Measurements from ENCODE around the gene ADAMTS16. TPM values are rescaled to one million over a fixed set of nuclear protein-coding genes. Genes with fewer than 3 reads are reported as not detected.

The ADAMTS16 gene
- total RNA-seq, 2 experiments from 2014 or later: not detected

DNA sequence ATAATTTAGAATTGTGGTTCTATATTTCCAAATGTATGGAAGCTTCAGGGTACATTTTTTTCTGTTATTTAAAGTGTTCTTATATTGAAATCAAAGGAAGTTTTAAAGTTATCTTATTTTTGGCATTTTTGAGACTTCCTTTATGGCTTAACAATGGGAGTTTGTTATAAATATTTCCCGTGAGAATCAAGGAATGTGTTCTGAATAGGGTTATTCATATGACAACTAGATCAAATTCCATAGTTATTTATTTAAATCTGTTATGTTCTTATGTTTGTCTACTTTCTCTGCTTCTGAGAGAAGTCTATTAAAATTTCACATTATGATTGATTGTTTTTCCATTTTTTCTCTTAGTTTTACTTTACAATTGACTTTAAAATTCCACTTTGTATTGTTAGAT lies 135.1 kb downstream of the ADAMTS16 start:
- Mint-ChIP-seq H3K36me3 (ENCODE audit: low read depth) (no peaks in the 10 kb centered on the region), H3K27me3 (no peaks in the 10 kb centered on the region), H3K27ac (no peak overlapping the region), H3K4me1 (no peaks in the 10 kb centered on the region), H3K9me3 (no peaks in the 10 kb centered on the region), H3K4me3 (no peak overlapping the region)
- ChIA-PET POLR2A (no interaction called here), CTCF (interaction anchor here (0.7 kb wide), 1 partner anchor 454 kb away, joined by 5 read pairs; no protein-coding TSS in a partner anchor)
- DNase-seq: no peak

DNA sequence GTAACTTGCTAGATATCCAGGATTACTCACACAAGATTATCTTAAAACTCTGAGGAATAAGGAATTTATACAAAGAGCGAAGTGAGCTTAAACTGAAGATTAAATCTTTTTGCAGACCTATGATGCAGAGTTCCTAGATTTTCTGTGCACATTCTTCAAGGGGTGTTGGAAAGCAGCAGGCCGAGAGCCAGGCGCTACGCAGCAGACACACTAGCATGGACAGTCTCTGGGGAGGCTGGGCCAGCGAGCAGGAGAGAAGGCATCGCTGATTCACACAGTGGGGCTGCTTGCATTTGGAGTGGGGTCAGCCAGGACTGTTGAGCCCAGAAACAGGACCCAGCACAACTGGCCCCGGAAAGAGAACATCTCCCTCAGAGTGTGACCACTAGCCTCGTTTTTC lies 136.3 kb downstream of the ADAMTS16 start:
- Mint-ChIP-seq H3K4me1 (no peaks in the 10 kb centered on the region), H3K27ac (no peak overlapping the region), H3K27me3 (no peaks in the 10 kb centered on the region), H3K36me3 (ENCODE audit: low read depth) (no peaks in the 10 kb centered on the region), H3K9me3 (no peaks in the 10 kb centered on the region), H3K4me3 (no peak overlapping the region)
- ChIA-PET POLR2A (no interaction called here), CTCF (no interaction called here)
- DNase-seq: no peak

GRCh38 chr5:5276951-5277517 lies 136.9 kb downstream of the ADAMTS16 start:
- Mint-ChIP-seq H3K4me3 (no peak overlapping the region), H3K36me3 (ENCODE audit: low read depth) (no peaks in the 10 kb centered on the region), H3K27ac (no peak overlapping the region), H3K9me3 (no peaks in the 10 kb centered on the region), H3K27me3 (no peaks in the 10 kb centered on the region), H3K4me1 (no peaks in the 10 kb centered on the region)
- DNase-seq: no peak
- CTCF ChIA-PET: no interaction called here
- POLR2A ChIA-PET: no interaction called here

DNA sequence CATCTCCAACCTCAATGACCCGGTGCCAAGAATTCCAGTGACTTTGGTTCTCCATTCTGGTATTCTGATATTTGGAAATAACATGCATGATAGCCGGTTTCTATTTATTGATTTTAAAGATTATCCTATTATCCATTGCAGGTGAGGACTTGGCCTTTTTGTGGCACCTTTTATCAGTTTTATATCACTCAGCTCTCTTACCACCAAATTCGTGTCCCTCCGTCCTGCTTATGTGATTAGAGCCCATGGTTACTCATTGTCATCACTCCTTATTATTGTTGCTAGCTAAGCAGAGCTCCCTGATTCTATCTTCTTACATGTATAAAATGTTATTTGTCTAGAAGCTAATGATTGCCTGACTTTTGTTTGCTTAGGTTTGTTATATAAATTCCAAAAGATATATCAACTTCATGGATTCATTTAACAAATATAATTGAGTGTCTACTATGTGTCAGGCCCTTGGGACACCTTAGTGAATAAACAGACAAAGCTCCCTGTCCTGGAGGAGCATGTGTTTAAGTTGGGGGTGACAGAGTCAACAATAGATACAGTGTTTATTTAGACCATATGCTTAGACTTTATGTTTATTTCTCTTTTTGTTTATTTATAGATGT lies 138.2 kb downstream of the ADAMTS16 start:
- H3K27ac Mint-ChIP-seq: no peak overlapping the region
- no peak overlapping the region for H3K4me3 Mint-ChIP-seq
- CTCF ChIA-PET: no interaction called here
- peaks cover 4% of the 10 kb centered on the region for H3K9me3 Mint-ChIP-seq
- DNase-seq: no peak
- no peaks in the 10 kb centered on the region for H3K27me3 Mint-ChIP-seq
- H3K36me3 Mint-ChIP-seq (ENCODE audit: low read depth): no peaks in the 10 kb centered on the region
- H3K4me1 Mint-ChIP-seq: no peaks in the 10 kb centered on the region
- POLR2A ChIA-PET: no interaction called here

DNA sequence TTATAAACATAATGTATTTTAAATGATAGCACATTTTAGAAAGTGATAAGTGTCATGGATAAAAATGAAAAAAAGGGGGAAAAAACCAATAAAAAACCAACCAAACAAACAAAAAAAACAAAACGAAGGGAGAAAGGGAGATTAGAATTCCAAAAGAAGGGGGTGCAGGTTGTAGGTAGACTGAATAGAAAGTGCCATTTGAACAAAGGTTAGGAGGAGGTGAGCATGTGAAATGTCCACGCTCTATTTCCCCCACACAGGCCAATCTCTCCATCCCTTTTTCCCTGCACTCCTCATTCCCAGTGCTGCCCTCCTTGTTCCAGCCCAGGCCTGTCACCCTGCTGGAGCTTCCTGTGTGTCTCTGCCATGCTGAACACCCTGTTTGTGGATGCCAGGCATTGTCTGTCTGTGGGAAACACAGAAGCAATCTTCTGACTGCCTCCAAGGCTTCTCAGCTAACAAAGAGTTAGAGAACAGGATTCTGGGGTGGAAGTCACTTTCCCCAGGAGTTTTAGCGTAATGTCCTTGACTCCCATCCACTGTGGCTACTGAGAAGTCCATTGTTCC lies 138.8 kb downstream of the ADAMTS16 start:
- CTCF ChIA-PET: no interaction called here
- Mint-ChIP-seq H3K27me3 (no peaks in the 10 kb centered on the region), H3K9me3 (peaks cover 4% of the 10 kb centered on the region)

GRCh38 chr5:5285906-5286305 lies 145.8 kb downstream of the ADAMTS16 start:
- H3K36me3 Mint-ChIP-seq (ENCODE audit: low read depth): no peaks in the 10 kb centered on the region
- POLR2A ChIA-PET: no interaction called here

More for the DNA sequence above, 138.8 kb downstream of the ADAMTS16 start:
- Mint-ChIP-seq H3K27ac (no peak overlapping the region), H3K36me3 (ENCODE audit: low read depth) (no peaks in the 10 kb centered on the region), H3K4me1 (no peaks in the 10 kb centered on the region), H3K4me3 (no peak overlapping the region)
- POLR2A ChIA-PET: no interaction called here
- no peak for DNase-seq

DNA sequence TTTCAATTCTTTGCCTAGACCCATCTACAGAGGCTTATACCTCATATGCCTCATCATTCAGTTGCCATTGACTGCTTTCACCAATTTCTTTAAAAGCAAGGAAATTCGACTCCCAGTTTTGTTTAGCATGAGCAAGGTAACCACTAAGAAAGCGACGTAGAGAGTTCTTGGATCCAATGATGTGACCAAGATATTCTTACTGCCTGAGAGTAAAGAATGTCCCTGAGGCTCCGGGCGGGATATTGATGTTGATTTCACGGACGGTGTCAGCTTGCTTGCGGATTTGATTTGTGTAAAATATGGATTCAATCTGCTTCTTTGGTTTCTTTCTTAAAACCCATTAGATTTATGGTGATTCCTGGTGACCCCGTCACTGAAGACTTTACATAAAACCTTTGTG lies 147.3 kb downstream of the ADAMTS16 start:
- H3K4me1 Mint-ChIP-seq: no peaks in the 10 kb centered on the region
- ChIA-PET POLR2A (no interaction called here), CTCF (no interaction called here)

More at GRCh38 chr5:5285906-5286305, 145.8 kb downstream of the ADAMTS16 start:
- no peak for DNase-seq
- no peak overlapping the region for H3K27ac Mint-ChIP-seq
- CTCF ChIA-PET: no interaction called here
- no peaks in the 10 kb centered on the region for H3K27me3 Mint-ChIP-seq
- H3K9me3 Mint-ChIP-seq: peaks cover 10% of the 10 kb centered on the region
- H3K4me1 Mint-ChIP-seq: no peaks in the 10 kb centered on the region
- H3K4me3 Mint-ChIP-seq: no peak overlapping the region

GRCh38 chr5:5288201-5288600 lies 148.1 kb downstream of the ADAMTS16 start:
- DNase-seq: no peak
- H3K36me3 Mint-ChIP-seq (ENCODE audit: low read depth): no peaks in the 10 kb centered on the region
- ChIA-PET CTCF (no interaction called here), POLR2A (no interaction called here)
- H3K27me3 Mint-ChIP-seq: no peaks in the 10 kb centered on the region
- peaks cover 7% of the 10 kb centered on the region for H3K9me3 Mint-ChIP-seq
- H3K27ac Mint-ChIP-seq: no peak overlapping the region
- no peaks in the 10 kb centered on the region for H3K4me1 Mint-ChIP-seq
- no peak overlapping the region for H3K4me3 Mint-ChIP-seq

More for the DNA sequence above, 147.3 kb downstream of the ADAMTS16 start:
- no peak overlapping the region for H3K27ac Mint-ChIP-seq
- H3K27me3 Mint-ChIP-seq: no peaks in the 10 kb centered on the region
- H3K4me3 Mint-ChIP-seq: no peak overlapping the region
- DNase-seq: no peak
- H3K36me3 Mint-ChIP-seq (ENCODE audit: low read depth): no peaks in the 10 kb centered on the region
- peaks cover 10% of the 10 kb centered on the region for H3K9me3 Mint-ChIP-seq

- no peak for DNase-seq
- POLR2A ChIA-PET: no interaction called here
- H3K4me3 Mint-ChIP-seq: no peak overlapping the region
- no peaks in the 10 kb centered on the region for H3K4me1 Mint-ChIP-seq
- H3K36me3 Mint-ChIP-seq (ENCODE audit: low read depth): no peaks in the 10 kb centered on the region
- H3K27ac Mint-ChIP-seq: no peak overlapping the region
- CTCF ChIA-PET: no interaction called here
- peaks cover 2% of the 10 kb centered on the region for H3K9me3 Mint-ChIP-seq
- no peaks in the 10 kb centered on the region for H3K27me3 Mint-ChIP-seq
Measured at GRCh38 chr5:5289537-5289936, 149.4 kb downstream of the ADAMTS16 start.

GRCh38 chr5:5290674-5291334 lies 150.7 kb downstream of the ADAMTS16 start:
- no peaks in the 10 kb centered on the region for H3K36me3 Mint-ChIP-seq (ENCODE audit: low read depth)
- DNase-seq: no peak
- H3K4me3 Mint-ChIP-seq: no peak overlapping the region
- no peaks in the 10 kb centered on the region for H3K4me1 Mint-ChIP-seq
- no peak overlapping the region for H3K27ac Mint-ChIP-seq
- no peaks in the 10 kb centered on the region for H3K27me3 Mint-ChIP-seq
- CTCF ChIA-PET: no interaction called here
- POLR2A ChIA-PET: no interaction called here
- no peaks in the 10 kb centered on the region for H3K9me3 Mint-ChIP-seq

- ChIA-PET CTCF (no interaction called here), POLR2A (no interaction called here)
Measured at GRCh38 chr5:5291357-5291756, 151.2 kb downstream of the ADAMTS16 start.

GRCh38 chr5:5293029-5293428 lies 152.9 kb downstream of the ADAMTS16 start:
- H3K9me3 Mint-ChIP-seq: no peaks in the 10 kb centered on the region
- H3K27ac Mint-ChIP-seq: no peak overlapping the region
- no peaks in the 10 kb centered on the region for H3K27me3 Mint-ChIP-seq
- ChIA-PET POLR2A (no interaction called here), CTCF (no interaction called here)
- H3K4me1 Mint-ChIP-seq: no peaks in the 10 kb centered on the region
- no peak overlapping the region for H3K4me3 Mint-ChIP-seq
- H3K36me3 Mint-ChIP-seq (ENCODE audit: low read depth): no peaks in the 10 kb centered on the region
- no peak for DNase-seq

More at GRCh38 chr5:5291357-5291756, 151.2 kb downstream of the ADAMTS16 start:
- no peaks in the 10 kb centered on the region for H3K4me1 Mint-ChIP-seq
- H3K27me3 Mint-ChIP-seq: no peaks in the 10 kb centered on the region
- no peaks in the 10 kb centered on the region for H3K36me3 Mint-ChIP-seq (ENCODE audit: low read depth)
- no peak for DNase-seq
- H3K4me3 Mint-ChIP-seq: no peak overlapping the region
- H3K27ac Mint-ChIP-seq: no peak overlapping the region
- H3K9me3 Mint-ChIP-seq: no peaks in the 10 kb centered on the region

GRCh38 chr5:5294429-5294828 lies 154.3 kb downstream of the ADAMTS16 start:
- Mint-ChIP-seq H3K9me3 (peaks cover 4% of the 10 kb centered on the region), H3K27ac (no peak overlapping the region), H3K4me1 (no peaks in the 10 kb centered on the region), H3K27me3 (no peaks in the 10 kb centered on the region), H3K36me3 (ENCODE audit: low read depth) (no peaks in the 10 kb centered on the region), H3K4me3 (no peak overlapping the region)
- no peak for DNase-seq
- ChIA-PET POLR2A (no interaction called here), CTCF (no interaction called here)
